IPS DF 19.7 (cell line): ENCODE results near the gene ARHGAP15.

ENCODE experiments used
- DNase-seq: peaks from one replicate; pipeline ENCODE4 v3.0.0-alpha.2; 2013; ENCODE audit warnings: low read depth, low spot score

Gene ARHGAP15

DNA sequence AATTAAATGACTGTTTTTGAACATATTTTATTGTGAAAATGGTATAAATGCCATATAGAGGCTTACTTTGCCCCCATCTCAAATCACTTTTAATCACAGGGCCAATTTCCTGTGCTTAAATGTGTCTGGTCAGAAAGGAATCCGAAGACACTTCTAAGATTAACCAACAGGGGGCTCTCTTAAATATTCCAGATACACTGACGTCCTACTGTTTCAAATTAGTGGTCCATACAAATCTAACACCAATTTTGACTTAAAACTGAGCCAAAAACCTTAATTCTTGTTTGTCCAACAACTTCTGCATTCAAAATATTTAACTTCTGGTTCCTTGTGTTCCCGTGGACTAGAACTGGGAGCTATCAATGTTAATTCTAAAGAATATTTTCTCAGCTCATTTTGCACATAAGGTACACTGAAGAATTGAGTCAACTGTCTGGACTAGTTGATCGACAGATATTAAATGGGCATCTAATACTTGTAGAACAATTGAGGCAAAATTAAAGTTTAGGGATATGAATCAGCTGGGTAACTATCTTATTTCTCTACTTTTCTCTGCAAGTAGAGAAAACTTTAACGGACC, 557.5 kb downstream of the ARHGAP15 start:
- DNase-seq, result peak; percentile 9

DNA sequence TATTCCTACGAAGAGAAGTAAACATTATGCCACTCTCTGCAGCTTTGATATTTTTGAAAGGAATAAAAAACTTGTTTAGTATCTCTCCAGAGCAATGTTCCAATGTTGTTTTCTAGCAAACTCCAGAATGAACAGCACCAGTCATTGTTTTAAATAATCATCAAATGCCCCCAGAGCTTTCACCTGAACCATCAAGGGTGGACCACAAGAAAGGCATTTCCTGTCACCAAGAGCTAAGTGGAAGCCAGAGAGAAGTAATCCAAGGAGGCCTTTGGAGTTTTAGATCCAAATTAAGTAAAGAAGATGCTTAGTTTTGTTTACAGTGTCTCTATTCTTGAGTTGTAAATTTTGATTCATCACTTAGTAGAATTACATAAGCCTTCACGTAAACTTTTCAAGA, 559.0 kb downstream of the ARHGAP15 start:
- DNase-seq, result no peak

DNA sequence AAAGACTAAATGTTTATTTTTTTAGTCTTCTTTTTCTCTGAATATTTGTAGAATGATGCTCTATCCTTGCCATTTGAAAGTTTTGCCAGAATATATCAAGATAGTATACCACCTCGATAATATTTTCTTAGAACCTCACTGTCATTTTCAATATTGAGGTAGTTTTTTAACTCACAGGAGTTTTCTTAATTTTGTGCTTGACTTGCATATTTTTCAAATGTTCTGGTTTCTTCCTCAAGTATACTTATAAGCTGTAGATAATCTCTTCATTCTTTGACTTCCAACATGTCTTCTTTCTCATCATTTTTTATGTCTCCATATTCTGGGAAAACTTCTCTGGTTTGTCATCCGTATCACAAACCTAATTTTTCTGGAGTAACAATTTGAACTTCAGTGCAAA, 559.6 kb downstream of the ARHGAP15 start:
- no peak for DNase-seq

DNA sequence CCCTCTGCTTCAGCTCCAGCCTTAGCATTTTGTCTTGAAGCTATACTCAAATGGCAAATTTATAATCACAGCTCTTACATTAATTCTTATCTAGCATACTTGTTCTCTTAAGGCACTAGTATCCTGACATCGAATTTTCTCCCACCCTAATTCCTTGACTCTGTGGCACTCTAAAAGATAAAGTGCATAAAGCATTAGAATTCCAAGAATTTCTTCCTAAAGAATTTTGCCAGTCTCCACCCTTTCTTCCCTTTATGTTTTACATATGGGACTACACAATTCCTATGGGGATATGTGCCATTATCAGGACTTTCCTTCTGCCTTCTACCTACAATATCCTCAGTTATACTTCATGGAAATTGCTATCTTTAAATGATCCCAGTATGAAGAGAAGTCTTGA, 560.3 kb downstream of the ARHGAP15 start:
- DNase-seq, result no peak

DNA sequence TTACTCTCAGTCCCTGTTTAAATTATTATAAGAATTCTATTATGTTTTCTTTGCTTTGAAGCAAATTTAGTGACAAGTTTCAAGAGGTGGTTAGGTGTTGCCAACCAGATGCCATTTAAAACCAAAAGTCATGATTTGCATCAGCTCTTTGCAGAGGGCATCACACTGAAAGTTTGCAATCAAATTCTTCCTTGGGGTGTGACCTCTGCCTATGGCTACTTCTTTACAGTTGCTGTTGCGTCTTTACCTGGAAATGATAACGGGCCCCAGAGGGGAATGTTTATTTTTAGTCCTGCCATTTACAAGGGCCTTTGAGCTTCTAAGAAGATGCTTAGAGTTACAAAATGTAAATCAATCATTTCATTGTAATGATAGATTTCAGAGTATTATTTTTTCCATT, 561.0 kb downstream of the ARHGAP15 start:
- no peak for DNase-seq

DNA sequence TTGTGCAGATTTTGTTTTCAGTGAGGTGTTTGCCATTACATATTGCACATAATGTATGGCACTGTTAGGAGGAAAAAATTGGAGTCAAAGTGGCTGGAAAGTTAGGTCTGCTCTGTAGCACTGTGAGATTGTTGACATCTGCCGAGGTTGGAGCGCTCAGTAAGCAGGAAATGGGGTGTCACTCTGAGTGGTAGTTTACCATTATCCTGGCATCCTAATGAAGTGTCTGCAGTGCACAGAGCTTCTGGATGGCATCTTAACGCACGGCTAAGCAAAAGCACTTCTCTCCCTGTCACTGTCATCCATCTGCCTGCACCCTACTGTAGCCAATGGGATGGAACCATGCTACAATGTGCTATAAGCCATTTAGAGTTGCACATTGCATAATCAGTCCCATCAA, 561.9 kb downstream of the ARHGAP15 start:
- DNase-seq, result no peak

DNA sequence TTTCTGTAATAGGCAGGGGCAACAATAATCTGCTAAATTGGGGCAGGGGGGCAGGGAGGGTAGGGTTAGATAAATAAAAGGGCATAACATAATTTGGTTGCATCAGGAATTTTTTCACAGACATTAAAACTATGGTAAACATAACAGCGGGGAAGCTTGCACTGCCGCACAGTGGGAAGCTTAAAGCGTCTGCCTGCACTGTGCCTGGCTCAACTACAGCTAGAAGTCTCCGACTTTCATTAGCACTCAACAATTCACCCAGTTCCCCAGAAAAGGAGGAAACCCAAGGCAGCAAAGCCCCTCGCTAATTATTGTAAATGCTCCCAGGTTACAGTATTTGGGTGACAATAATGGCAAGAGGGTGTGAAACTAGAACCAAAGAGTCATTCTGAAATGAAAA, 562.9 kb downstream of the ARHGAP15 start:
- DNase-seq, result no peak

DNA sequence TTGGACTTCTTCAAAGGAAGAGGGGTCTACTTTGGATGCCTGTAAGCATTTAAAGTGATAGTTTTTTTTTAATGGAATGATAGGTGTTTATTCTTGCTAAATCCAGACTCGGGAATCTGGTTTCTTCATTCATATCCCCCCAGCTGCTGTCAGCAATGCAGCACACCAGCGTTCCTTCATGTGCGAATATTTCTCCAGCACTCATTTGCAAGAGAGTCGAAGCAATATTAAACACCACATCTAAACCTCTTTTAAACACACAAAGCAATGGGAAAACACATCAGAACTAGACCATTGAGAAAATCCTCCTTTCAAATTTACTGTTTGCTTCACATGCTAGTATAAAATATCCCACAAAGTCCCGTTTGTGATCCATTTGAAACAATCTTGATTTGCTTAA, 563.7 kb downstream of the ARHGAP15 start:
- DNase-seq, result no peak

DNA sequence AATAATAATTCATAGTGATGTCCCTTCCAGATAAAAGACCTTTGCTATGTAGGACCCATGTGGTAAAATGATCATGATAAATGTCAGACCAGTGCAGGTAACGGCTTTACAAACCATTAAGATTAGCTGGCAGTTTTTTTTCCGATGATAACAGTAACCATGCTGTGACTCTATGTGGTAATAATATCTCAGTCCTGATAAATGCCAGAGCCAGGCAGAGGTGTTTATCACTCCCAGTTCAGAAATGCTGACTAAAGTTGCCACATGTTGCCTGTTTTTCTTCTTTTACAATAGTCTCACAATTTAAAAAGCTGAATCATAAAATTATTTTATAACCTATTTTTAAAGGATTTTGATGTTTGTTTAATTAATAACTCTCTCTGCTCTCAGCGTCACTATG, 565.1 kb downstream of the ARHGAP15 start:
- no peak for DNase-seq

DNA sequence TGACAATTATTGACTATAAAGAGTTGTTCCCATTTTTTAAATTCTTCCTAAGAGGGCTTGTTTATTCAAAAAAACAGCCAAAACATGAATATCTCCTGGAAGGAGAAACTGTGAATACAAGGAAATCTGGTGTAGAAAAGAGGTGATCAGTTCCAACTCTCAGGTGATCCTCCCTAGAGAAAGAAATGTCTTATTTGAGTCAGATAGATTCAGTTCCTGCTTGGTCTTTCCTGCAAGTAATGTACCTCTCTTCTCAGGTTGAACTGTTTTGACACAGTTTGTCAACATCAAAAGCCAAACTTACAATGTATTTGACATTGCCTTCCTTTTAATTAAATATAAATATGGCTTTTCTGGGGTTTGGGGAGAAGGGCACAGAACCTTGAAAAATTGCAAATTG, 567.4 kb downstream of the ARHGAP15 start:
- DNase-seq, result no peak

DNA sequence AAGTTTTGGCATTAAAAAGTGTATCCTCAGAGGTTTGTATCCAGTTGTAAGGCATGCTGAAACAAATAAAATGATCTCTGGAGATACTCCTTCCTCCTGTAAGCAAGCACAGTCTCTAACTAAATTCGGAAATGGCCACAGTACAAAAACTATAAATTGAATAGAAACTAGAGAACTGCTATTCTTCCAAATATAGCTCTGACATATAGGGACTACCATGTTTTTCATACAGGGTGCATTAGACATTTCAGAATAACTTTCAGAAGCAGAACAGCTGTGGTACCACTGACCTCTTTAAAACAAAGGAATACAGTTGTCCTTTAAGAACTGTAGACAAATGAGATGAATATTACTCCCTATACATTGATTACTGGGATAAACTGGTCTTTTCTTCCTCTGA, 568.5 kb downstream of the ARHGAP15 start:
- no peak for DNase-seq

DNA sequence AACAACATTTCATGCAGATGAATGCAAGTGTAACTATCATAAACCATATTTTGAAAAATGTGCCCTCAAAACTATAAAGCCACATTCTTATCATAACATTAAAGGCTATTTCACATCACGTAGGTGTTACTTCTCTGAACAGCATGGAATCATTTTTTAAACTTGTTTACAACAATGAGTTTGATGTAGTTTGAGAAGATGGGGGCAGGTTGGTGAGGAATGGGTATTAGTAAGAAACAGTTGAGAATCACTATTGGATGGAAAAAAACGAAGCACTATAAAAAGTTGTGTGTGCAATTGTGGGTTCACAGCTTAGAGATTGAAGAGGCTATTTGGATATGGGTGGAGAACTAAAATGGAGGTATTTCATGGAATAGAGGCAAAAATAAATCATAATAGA, 569.1 kb downstream of the ARHGAP15 start:
- DNase-seq, result no peak

DNA sequence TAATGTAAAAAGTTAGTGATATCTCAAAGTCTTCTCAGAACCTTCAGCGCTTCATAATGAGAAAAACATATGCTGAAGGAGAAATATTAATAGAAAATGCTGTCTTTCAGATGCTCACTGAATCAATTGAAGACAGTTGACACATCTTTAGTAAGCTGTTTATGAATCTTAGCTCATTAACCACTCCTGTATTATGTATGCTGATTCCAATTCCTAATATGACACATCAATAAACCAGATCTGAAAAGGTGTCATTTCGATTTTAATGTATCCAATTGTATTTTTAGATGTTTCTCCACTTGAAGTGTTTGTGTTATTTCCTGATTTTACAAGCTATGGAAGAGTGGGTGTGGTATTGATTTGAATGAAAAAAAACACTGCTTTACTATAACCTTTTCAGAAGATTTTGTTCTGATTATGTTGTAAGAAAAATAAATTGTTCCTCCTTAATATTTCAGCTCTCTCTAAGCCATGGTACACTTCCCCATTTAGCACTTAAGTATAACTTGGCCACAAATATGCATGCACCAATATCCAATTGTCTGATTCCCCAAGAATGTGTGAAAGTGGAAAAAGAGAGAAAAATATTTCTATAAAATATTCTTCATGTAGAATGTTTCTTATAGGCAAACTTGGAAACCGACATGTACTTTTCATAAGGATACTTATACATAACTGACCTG, 569.8 kb downstream of the ARHGAP15 start:
- DNase-seq, result no peak

DNA sequence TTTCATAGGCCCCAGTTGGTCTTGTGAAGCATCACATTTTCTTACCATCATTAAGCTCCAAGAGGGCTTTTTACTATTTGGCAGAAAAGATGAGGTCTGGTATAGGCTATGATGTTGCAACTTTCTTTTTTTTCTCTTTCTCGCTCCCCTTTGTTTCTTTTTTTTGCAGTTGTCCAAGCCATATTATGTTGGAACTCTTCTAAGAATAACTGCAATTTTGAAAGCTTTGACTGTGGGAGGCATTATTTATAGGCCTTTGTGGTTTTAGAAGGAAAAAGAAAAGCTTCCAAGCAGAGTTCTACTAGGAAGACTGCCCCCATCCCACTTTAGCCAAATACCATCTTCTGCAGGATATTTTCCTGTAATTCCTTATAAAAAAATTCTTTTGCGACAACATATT, 571.6 kb downstream of the ARHGAP15 start:
- no peak for DNase-seq

DNA sequence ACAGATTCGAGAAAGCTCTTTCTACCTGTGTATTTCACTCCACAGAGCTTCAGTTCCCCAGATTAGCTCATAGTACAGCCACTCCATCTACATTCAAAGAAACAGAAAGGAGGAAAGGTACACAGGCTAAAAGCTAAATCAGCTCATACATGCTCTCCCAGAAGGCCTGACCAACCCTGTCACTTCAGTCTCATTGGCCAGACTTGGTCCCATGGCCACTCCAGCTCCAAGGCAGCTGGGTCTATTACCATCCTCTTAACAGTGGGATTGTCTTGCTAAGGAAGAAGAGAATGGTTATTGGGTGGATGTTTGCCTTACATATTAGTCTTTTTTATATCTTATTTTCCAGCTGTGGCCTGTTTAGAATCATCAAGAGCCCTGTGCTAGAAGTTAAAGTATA, 572.6 kb downstream of the ARHGAP15 start:
- DNase-seq, result no peak

DNA sequence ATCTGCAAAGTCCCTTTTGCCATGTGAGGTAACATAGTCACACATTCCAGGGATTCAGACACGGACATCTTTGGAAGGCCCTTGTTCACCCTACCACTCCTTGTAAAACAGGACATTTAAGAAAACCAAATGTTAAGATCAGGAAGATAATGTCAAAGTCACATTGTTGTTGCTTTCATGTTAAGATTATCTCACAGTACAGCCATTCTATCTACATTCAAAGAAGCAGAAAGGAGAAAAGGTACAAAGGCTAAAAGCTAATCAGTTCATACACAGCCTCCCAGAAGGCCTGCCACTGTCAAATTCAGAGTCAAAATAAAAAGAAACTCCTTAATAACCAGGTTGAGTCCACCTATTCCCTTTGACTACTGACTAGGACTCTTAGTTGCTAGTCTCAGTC, 573.7 kb downstream of the ARHGAP15 start:
- DNase-seq, result no peak

DNA sequence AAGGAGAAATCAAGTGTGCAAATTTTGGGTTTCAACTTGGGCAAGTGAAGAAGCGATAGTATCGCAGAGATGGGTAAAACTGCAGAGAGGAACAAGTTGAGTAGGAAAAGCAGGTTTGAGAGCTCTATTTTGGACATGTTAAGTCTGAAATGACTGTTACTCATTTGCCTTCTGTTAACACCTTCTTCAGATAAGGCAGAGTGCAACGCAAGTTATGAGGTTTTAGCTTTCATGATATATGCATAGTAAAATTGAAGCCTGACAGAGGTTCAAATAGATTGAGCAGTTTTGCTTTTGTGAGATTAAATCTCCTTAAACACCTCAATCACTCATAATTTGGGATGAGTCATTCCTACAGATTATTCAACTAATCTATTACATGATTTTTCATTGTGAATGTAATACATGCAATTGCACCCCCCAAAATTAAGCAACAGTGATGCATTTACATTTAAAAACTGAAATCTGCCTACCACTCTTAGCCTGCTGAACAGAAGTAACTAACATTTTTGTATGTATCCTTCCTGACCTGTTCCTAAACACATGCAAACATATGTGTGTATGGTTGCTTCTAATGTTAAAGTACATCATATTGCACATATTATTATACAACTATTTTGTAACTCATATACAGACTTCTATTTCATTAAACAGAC, 575.4 kb downstream of the ARHGAP15 start:
- no peak for DNase-seq

DNA sequence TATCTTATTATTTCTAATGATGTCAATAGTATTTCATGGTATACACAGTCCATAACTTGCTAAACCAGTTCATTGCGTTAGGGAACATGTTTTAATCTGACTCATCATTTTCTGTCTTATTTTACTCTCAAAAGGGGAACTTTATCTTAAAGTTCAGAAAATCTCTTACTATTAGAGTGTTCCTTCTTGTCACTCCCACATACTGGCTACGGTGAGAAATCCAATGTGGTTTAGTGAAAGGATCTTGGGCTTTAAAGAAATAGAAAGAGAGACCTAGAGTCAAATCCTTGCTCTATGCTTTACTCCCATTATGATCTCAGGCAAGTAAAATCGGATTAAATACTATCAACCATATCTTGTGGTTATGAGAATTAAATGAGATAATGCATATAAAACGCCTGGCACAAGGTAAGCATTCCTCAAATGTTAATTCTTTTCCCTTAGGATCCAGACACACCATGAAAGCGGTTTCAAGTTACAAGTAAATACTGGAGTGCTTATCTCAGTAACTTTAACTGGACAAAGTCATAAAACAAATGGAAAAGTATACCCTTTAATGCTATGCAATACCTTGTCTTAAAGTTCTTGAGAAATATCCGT, 576.0 kb downstream of the ARHGAP15 start:
- no peak for DNase-seq

DNA sequence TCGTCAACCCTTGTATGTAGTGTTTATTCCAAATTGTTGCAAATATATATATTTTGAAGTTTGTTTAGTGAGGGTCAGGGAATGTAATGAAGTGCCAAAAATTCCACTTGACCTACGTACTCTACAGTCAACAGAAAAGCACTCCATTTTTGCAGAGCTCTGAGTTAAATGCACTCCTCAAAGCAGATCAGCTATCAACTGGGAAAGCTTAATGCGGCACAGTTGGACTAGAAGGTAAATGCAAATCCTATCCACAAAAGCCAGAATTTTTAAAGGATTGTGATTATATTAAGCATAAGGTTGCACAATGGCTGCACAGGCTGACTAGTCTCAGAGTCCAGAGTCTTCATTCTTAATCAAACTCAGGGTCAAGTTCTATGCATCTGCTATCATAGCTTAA, 577.1 kb downstream of the ARHGAP15 start:
- DNase-seq, result no peak

DNA sequence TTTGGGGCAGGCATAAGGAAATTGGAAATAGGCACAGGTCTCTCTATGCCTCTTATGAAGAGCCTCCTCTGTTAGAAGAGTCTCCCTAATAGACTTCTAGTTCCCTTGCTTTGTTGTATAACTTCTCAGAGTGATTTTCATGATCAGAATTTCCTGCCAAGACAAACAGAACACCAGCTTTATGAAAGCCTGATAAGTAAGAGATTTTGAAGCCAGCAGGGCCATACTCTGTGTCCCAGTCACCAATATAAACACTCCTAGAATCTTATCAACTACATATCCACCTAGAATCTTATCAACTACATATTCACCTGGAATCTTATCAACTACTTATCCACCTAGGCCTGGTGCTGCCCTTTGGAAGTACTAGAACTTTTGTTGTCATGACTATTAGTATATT, 579.5 kb downstream of the ARHGAP15 start:
- no peak for DNase-seq

DNA sequence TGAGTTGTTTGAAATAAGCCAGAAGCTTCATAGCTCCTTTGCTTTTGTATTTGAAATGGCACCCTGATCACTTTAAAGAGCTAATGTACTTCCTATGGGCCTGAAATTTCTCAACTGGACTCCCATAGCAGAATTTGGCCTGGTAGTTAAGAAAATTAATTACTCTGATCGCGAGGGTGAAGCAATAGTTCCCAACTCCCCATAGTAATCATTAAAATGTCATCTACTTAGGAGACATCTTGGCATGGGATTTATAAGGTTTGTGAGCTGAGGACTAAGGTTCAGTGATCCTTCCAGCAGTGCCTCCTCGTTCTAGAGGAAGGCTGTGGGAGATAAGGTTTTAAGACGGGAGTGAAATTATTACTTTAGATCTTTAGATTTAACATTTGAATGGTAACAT, 581.0 kb downstream of the ARHGAP15 start:
- DNase-seq, result no peak

DNA sequence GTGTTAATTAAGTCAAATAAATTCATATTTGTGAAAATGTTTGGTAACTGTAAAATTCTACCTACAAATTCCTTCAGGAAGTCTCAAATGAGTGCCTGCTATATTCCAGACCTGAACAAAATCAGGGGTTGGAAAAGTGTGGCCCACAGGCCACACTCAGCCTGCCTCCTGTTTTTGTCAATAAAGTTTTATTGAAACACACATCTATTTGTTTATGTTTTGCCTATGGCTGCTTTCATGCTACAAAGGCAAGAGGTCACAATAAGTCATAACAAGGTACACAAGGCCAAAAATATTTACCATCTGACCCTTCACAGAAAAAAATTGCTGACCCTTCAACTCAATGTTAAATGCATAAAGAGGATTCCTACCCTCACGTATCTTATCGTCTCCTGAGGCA, 581.7 kb downstream of the ARHGAP15 start:
- no peak for DNase-seq

DNA sequence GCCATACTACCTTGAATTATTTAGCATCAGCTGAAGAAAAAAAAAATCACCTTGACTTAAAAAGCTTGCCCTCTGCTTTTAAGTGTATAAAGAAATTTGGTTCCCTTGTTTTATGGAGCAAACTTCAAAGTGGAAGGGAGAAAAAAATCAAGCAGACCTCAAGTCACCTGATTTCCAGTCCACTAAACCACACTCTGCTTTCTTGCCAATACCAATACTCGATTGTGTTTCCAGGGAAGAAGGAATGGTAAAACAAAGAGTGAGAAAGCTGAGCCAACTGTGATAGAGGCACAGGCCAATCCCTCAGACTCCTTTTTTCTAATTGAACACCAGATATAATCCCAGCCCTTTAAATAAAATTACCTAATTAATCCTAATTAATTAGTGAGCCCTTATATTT, 587.3 kb downstream of the ARHGAP15 start:
- DNase-seq, result no peak
